Left cardiac atrium (tissue), 4 donors: Measurements from ENCODE around the gene CGB7. TPM values are rescaled to one million over a fixed set of nuclear protein-coding genes. Genes with fewer than 3 reads are reported as not detected.
"Not testable (repeated sequence)": the region's sequence is repeated elsewhere in the genome, so short reads cannot be mapped to it uniquely, and the experiment has no call there.

Experiments used
- ATAC-seq, 2 donors: fragments of 200-7000 bp; cut with Tn5 transposase; one replicate each; pipeline ENCODE4 v1.9.1; 2020; ENCODE audit warnings: mild to moderate bottlenecking in 2 of 2, moderate library complexity in 2 of 2
- DNase-seq: peaks from one replicate; pipeline ENCODE4 v3.0.0-alpha.2; 2020
- intact Hi-C, 2 donors: fragments of 100-400 bp; cut with DNase I; formaldehyde crosslinking; loops; one replicate each; pipeline versions ENCODE4 v1.14.1 to v1.15.1; 2022 to 2023
- total RNA-seq, 2 donors: library from RNA; stranded (reverse); fragmentation: NEBNext Ultra II Directional; extraction: Animal tissue kit (Norgen Biotek cat#: 25700); gene quantifications; one replicate each; pipeline ENCODE4 v1.2.1, GENCODE V29; 2021
- donor health status: DM: no; HTN: yes; CAD: no.
- donor health status: DM: no; HTN: yes; CAD: no; lungs with severe emphysema.
- donor health status: DM: yes; HTN: yes; CAD: no.
- donor health status: Dilated cardiomyopathy.

Gene CGB7
- total RNA-seq, 2 donors from 2014 or later: 0.29 TPM; not detected in 1

DNA sequence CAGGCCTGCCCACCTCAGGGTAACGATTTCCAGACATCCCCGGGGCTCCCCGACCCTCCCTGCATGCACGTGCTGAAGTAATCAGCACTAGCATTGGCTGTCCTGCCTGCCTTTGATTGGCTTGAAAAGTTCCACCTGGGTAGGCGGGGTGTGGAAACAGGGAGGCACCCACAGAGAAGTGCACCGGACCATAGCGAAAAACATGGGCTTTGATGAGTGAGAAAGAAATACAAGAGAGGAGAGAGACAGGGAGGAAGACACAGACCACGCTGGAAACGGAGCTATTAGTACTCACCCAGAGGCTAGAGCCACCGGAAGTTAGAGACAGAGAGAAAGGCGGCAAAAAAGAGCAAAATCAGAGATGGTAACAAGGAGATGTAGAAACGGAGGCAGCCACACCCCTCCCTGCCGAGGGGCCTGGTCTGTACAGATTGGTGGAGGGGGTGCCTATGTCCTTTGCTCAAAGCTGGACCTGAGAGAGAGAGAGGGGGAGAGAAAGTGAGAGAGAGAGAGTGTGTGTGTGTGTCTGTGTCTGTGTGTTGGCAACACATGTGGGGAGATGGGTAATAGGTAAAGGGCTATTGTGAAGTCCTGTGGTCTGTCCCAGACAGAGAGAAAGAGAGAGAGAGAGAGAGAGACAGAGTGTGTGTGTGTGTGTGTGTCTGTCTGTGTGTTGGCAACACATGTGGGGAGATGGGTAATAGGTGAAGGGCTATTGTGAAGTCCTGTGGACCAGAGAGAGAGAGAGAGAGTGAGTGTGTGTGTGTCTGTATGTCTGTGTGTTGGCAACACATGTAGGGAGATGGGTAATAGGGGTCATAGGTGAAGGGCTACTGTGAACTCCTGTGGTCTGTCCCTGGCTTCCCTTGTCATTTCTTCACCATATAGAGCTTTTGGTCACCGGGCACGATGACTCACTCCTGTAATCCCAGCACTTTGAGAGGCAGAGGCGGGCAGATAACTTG lies 36.3 kb downstream of the CGB7 start:
- intact Hi-C loops: no loop called here
- no peak for ATAC-seq
- no peak for DNase-seq

DNA sequence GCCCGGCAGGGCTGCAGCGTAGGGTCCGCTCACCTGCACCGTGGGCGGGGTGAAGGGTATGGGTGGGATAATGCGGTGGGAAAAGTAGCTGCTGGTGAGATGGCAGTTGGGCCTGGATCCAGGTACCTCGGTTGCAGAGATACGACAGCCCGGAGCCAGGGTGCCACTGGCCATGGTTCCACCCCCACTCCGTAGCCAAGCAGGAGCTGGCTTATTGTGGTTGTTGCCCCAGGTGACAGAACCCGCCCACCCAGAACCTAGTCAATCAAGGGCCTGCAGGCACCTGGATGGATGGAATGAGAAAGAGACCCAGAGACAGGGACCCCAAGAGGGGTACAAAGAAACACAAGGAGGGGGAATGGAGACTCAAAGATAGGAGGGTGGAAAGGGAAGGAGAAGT lies 37.2 kb downstream of the CGB7 start:
- DNase-seq (no peak), ATAC-seq (no peak)

DNA sequence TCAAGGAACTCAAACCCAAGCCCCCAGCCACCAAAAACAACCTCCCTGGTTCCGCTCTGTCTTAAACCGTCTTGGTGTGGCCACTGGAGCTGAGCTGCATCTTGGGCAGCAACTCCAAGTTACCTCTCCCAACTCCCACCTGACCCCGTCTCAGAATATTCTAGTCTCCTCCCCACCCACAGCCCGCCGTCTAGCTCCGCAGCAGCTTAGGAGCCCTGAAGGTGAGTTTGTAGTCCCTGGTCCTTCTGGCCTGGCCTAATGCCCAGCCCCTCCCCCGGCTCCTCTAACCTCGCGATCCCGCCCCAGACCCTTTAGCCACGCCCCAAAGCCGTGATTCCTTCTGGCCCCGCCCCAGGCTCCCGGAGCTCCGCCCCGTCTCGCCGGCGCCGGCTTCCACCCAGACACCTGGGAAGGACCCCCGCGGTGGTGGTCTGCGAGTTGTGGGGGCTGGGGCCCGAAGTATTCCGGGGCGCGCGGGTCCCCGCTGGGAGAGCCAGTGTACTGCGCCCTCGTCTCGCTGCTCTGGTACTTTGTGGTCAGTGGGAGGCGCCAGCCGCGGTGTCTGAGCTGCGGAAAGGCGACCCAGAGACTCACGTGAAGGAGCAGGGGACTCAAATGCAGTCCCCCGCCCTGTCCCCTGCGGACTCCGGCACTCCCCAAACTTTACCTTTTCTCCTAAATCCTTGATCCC lies 38.2 kb downstream of the CGB7 start:
- intact Hi-C loops: no loop called here
- DNase-seq (peak; percentile 77), ATAC-seq (peak; percentile 41 to 71)

More for the DNA sequence above, 37.2 kb downstream of the CGB7 start:
- intact Hi-C loops: no loop called here

DNA sequence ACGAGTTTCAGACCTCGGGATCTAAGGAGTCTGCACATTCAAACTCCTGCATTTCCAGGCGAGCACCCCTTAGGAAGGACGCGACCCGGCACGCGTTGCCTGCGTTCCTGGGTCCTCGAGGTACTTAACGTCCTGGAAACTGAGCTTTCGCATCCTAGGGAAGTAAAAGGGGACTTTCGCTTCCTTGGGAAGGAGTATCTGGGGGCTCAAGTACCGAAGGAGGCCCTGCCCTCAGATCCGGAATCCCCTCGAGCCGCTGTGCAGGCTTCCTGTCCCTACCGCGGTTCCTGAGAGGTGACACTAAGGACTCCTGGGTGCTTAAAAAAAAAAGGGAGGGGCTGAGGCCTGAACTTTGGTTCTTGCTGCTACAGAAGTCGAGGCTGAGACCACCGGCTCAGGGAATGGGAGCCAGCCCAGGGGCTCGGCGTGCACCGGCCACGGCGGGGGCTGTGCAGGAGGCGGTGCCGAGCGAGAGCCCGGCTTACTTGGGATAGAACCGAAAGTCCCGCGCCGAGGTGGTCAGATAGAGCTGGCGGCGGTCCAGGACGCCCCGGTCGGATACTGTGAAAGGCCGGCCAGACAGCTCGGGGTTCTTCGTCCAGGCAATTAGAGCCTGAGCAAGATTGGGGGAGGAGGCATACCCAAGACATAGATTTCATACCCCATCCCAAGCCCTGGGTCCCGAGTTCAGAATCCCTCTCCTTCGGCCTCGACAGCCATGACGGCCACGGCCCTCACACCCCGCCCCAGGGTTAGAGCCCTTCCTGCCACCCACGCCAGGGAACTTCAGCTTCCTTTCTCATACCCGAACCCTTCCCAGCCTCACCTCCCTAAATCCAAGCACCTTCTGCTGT lies 38.9 kb downstream of the CGB7 start:
- intact Hi-C loops: not testable (repeated sequence)
- ATAC-seq: peak; percentile 19 to 35
- peak; percentile 41 for DNase-seq

DNA sequence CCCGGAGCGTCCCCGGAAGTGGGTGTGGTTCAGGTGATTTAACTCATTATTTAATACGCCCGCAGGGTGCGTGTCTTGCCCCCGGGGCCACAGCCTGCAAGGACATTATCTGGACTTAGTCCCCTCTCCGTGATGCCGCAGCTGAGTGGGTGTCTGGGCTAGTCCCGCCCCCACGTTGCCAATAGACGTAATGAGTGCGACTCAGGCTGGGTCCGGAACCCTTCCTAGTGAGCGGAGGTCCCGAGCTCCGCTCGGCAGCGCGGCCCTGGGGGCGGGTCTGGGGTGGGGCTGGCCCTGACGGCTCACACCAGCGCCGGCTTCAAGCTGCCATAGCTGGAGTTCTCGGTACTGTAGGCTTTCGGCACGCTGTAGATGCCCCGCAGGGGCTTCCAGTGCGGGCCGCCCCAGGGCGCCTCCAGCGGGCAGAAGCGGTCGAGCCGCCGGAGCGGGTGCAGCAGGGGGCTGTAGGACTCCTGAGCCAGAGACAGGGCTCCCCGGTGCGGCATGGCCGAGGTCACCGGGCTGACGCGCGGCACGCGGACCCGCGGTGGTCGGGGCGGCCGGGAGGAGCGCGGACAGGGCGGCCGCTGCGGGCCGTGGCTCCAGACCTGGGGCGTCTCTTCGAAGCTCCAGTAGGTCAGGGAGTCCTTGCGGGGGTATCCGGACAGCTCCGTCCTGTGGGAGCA lies 39.7 kb downstream of the CGB7 start:
- peak; percentile 73 for DNase-seq
- intact Hi-C loops: no loop called here
- peak; percentile 70 to 74 for ATAC-seq

DNA sequence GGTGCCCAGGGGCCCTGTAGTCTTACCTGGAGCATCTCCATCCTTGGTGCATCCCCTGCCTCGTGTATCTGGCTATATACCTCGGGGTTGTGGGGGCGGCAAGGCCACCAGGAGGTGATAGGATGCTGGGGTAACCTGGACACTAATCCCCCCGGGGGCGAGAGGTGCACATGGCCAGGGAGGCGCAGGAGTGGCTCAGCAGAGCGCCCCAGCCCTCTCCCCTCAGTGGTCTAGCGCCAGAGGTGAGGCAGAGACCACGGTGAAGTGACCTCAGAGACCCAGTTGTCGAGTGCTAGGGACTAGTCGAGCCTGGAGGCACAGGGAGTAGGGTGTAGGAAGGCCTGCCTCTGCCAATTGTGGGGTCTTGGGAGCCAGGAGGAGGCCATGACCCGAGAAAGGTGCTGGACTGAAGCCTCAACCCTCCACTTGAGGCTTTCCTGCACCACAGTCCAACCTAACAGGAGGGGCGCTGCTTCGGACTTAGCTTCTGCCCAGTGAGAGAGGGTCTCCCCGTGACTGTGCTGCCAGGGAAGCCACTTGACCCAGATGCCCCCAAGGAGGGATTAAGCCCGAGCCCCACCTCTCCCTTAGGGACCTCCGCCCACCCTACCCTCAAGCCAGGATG lies 40.4 kb downstream of the CGB7 start, which contains the start of gene LHB:
TSS of gene LHB (minus strand) at position 51 of the 625 bp plus-strand sequence. CDS start at position 41, 10 bp downstream.
- DNase-seq (no peak), ATAC-seq (no peak)
- intact Hi-C loops: no loop called here

DNA sequence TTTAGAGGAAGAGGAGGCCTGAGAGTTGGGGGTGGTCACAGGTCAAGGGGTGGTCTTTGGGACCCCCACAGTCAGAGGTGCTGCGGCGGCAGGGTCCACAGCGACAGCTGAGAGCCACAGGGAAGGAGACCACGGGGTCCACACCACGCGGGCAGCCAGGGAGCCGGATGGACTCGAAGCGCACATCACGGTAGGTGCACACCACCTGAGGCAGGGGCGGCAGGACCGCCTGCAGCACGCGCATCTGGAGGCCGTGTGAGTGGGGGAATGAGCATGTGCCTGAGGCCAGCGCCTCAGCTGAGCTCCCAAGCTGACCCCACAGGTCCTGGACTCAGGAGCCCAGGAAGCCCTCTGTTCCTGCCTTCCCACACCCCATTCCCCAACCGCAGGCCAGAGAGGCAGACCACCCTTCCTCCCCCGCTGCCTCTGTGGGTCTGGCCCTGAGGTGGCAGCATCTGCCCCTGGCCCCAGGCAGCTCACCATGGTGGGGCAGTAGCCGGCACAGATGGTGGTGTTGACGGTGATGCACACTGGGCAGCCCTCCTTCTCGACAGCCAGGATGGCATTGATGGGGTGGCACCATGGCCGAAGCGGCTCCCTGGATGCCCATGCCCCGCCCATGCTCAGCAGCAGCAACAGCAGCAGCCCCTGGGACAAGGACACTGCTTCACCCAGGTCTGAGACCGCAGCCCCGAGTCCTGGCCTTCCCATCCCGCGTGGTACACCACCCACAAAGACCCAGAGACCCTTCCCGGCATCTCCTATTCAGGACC lies 41.3 kb downstream of the CGB7 start:
- intact Hi-C loops: no loop called here
- DNase-seq (no peak), ATAC-seq (no peak)

DNA sequence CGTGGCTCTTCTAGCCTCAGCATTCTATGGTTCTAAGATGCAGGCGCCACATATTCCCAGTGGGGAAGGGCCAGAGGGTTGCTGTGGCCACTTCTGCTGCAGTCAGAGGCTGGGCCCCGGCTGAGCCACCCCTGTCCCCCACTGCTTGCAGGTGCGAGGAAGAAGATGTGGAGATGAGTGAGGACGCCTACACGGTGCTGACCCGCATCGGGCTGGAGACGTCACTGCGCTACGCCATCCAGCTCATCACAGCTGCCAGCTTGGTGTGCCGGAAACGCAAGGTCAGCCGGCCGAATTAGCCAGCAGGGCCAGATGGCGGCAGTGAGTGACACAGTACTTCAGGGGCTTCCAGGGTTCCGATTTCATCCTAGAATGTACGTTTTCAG lies 42.7 kb downstream of the CGB7 start:
- intact Hi-C loops: no loop called here
- DNase-seq: no peak
- no peak for ATAC-seq

DNA sequence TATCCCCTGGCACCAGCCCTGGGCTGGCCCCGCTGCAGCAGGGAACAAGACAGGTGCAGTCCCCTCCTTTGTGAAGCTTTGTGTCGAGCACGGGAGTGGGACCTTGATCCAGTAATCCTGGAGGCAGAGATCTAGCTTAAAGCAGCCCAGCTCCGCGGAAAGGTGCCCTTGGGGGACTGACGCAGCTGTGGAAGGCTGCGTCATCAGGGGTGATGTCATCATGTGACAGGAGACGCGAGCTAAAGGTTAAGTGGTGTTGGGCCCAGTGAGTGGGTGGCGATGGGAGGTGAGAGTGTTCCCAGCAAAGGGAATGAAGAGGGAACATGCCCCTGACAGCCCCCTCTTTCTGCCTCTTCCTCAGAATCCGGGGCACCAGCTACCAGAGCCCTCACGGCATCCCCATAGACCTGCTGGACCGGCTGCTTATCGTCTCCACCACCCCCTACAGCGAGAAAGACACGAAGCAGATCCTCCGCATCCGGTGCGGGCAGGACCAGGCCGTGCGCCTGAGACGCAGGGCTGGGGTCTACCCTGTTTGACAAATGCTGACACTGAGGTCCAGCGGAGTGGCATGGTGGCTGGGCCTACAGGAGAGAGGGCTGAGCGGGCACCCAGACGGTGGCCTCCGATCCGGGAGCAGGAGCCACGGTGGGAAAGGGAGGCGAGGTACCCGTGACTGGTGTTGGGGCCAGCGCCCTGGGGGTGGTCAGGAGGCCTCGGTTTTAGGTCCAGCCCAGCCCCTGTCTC lies 43.3 kb downstream of the CGB7 start:
- intact Hi-C loops: no loop called here
- DNase-seq (peak; percentile 49), ATAC-seq (no peak)

DNA sequence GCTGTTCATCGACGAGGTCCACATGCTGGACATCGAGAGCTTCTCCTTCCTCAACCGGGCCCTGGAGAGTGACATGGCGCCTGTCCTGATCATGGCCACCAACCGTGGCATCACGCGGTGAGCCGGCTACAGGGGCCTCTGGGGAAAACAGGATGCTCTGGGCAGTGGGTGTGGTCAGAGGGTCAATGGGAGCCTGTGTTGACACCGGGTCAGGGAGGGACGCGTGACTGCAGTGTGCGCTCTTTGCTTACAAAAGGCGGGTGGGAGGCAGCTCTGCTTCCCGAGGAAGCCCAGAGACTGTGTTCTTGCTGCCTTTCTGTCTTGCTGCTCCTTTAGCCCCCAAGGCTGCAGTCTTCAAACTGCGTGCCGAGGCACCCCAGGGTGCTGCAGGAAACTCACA lies 46.4 kb downstream of the CGB7 start:
- intact Hi-C loops: no loop called here
- no peak for DNase-seq
- no peak for ATAC-seq

DNA sequence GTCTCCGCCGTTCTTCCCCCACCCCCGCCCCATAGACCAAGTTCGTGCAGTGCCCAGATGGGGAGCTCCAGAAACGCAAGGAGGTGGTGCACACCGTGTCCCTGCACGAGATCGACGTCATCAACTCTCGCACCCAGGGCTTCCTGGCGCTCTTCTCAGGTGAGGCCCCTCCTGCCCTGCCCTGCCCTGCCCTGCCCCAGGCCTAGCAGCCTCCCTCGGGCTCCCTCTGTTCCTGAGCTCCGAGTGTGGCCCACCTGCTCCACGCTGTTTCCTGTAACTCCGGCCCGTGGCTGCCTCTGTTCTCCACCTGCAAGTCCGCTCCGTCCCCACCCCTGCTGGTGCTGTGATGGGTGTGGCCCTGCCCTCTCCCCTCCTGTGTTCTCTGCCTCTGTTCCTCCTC lies 47.1 kb downstream of the CGB7 start:
- intact Hi-C loops: no loop called here
- no peak for ATAC-seq
- no peak for DNase-seq

DNA sequence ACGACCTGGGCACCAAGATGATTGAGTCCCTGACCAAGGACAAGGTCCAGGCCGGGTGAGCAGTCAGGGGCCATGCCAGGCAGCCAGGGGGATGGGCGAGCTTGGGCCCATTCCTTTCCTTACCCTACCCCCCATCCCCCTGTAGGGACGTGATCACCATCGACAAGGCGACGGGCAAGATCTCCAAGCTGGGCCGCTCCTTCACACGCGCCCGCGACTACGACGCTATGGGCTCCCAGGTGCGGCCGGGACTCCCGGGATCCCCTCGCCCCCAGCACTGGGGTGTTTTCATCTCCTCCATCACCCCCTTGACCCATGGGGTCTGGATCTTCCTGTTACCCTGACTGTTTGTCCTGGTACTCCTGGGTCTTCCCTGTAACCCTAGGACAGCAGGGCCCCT lies 47.7 kb downstream of the CGB7 start:
- intact Hi-C loops: loop anchor here in 1 of 2 donors (10.0 kb wide), 1 partner anchor 195 kb away; no protein-coding TSS in a partner anchor
- ATAC-seq (no peak), DNase-seq (no peak)

DNA sequence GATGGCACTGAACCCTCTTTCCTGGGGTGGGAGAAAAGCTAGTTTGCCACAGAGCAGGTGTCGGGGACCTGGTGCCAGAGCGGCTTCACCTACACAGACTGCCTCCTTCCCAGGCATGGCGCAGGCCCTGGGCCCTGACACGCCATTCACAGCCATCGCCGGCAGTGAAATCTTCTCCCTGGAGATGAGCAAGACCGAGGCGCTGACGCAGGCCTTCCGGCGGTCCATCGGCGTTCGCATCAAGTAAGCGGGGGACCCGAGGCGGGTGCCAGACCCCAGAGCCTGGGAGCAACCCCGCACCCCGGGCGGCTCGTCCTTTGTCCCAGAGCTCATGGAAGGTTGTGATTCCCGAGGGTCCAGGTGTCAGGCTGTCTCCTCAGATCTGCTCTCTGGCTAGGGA lies 50.6 kb downstream of the CGB7 start:
- DNase-seq (no peak), ATAC-seq (no peak)
- intact Hi-C loops: loop anchor here in 1 of 2 donors (10.0 kb wide), 1 partner anchor 198 kb away; no protein-coding TSS in a partner anchor

DNA sequence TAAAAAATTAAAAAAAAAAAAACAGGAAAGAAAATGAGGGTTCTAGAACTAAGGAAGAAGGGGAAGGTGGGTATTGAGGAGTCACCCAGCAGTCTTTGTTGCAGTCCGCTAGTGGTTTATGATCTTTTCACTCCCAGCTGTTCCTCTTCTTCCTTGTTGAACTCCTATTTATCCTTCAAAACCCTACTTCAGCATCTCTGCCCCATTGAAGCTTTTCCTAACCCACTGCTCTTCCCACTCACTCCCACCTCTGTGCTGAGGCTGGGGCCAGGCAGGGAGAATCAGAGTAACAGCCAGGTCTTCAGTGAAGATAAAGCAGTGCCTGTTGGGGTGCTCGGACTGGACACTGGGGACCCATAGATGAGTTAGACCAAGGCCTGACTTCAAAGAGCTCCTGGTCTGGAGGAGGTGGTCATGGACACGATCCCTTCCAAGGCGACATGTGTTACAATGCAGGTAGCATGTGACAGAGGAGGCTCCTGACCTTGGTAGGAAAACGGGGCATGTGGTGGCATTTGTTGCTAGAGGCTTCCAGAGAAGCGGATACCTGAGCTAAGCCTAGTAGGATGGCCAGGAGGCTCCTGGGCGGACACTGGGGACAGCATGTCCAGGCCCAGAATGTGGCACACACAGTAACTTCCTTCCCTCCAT lies 52.5 kb downstream of the CGB7 start:
- ATAC-seq (no peak), DNase-seq (no peak)
- intact Hi-C loops: loop anchor here in 1 of 2 donors (10.0 kb wide), 1 partner anchor 200 kb away; no protein-coding TSS in a partner anchor
